GM12878 (cell line): Measurements from ENCODE around the gene HOXD12. TPM values are rescaled to one million over a fixed set of nuclear protein-coding genes. Genes with fewer than 3 reads are reported as not detected.

Source experiments
- ATAC-seq: fragments of 200-7000 bp; cut with Tn5 transposase; 3 replicates; pipeline ENCODE4 v1.9.1; 2020; ENCODE audit warnings: mild to moderate bottlenecking, moderate library complexity
- BruUV-seq: library from RNA; stranded (reverse); fragments of 400-500 nt; replicated peaks from 2 replicates; lab custom pipeline; 2021; lab: Mats Ljungman, UMichigan
- CTCF ChIA-PET: fragments of 300-600 bp; sonication (Branson Sonifier 250); formaldehyde crosslinking; extraction: SDS; loops from one replicate; lab custom pipeline; 2021; ENCODE audit warnings: inconsistent platforms; lab: Yijun Ruan, JAX
- POLR2A ChIA-PET: fragments of 350-600 bp; formaldehyde crosslinking; extraction: SDS; loops from one replicate; lab custom pipeline; 2021; ENCODE audit warnings: inconsistent platforms; lab: Charles Lee
- RAD21 ChIA-PET: fragments of 300-600 bp; sonication (Branson Sonifier 250); formaldehyde crosslinking; loops from one replicate; lab custom pipeline; 2023; ENCODE audit warnings: antibody characterized with exemption; ENCODE audit not compliant: unreplicated experiment; lab: Charles Lee
- SMC1A ChIA-PET: fragments of 300-600 bp; sonication (Branson Sonifier 250); formaldehyde crosslinking; loops from one replicate; lab custom pipeline; 2023; ENCODE audit not compliant: unreplicated experiment, uncharacterized antibody; lab: Charles Lee
- DNase-seq: peaks from one replicate; pipeline ENCODE4 v3.0.0-alpha.2; 2011; ENCODE audit warnings: low read depth, low spot score
- FAIRE-seq: peaks from 3 replicates; lab custom pipeline; 2011; peaks lifted over from hg19 to GRCh38; lab: Jason Lieb, UNC
- H2AFZ ChIP-seq: 2 replicates; pipeline ENCODE4 v1.6.0; 2011; ENCODE audit warnings: low read depth, low read length, control low read depth; ENCODE audit not compliant: control insufficient read depth
- H3K27ac ChIP-seq: 2 replicates; pipeline ENCODE4 v1.5.1; 2011; ENCODE audit warnings: control low read depth; ENCODE audit not compliant: control insufficient read depth, insufficient read depth
- H3K27me3 ChIP-seq, 2 experiments: replicated peaks in 1 of 2; 2 replicates each; pipeline versions ENCODE4 v1.6.0 to v1.6.1; 2011; ENCODE audit warnings: low read length in 1 of 2; ENCODE audit not compliant: control insufficient read depth in 2 of 2, insufficient read depth in 2 of 2
- H3K36me3 ChIP-seq, 2 experiments: 2 replicates each; pipeline ENCODE4 v1.5.1; 2011; ENCODE audit warnings: low read length in 1 of 2; ENCODE audit not compliant: control insufficient read depth in 2 of 2, insufficient read depth in 2 of 2
- H3K4me1 ChIP-seq: 2 replicates; pipeline ENCODE4 v1.6.1; 2011; ENCODE audit warnings: mild to moderate bottlenecking, low read length, moderate library complexity, mixed read lengths; ENCODE audit not compliant: control insufficient read depth, insufficient read depth
- H3K4me2 ChIP-seq: 2 replicates; pipeline ENCODE4 v1.6.0; 2011; ENCODE audit warnings: control low read depth; ENCODE audit not compliant: control insufficient read depth, insufficient read depth
- H3K4me3 ChIP-seq: fragments of 200-600 bp; sonication (generic); 2 replicates; pipeline ENCODE4 v1.5.1; 2016
- H3K79me2 ChIP-seq: 2 replicates; pipeline ENCODE4 v1.6.0; 2011; ENCODE audit warnings: low read length; ENCODE audit not compliant: control insufficient read depth, insufficient read depth
- H3K9ac ChIP-seq: 2 replicates; pipeline ENCODE4 v1.8.0; 2011; ENCODE audit warnings: low read length, control low read depth, mixed read lengths; ENCODE audit not compliant: control insufficient read depth, insufficient read depth
- H3K9me3 ChIP-seq: replicated peaks from 3 replicates; pipeline ENCODE4 v1.5.1; 2011; ENCODE audit warnings: mild to moderate bottlenecking, low read length; ENCODE audit not compliant: control insufficient read depth, insufficient read depth
- H4K20me1 ChIP-seq: 2 replicates; pipeline ENCODE4 v1.6.0; 2011; ENCODE audit not compliant: control insufficient read depth, insufficient read depth
- BCLAF1 ChIP-seq: fragments of 450-650 bp; IDR thresholded peaks from 2 replicates; pipeline ENCODE4 v1.6.1; 2017; ENCODE audit warnings: antibody characterized with exemption, mild to moderate bottlenecking, moderate library complexity
- CBX5 ChIP-seq: sonication (generic); IDR thresholded peaks from 2 replicates; pipeline ENCODE4 v1.6.1; 2016; ENCODE audit warnings: low read depth, moderate library complexity, mild to moderate bottlenecking, inconsistent platforms
- CEBPZ ChIP-seq: fragments of 150-350 bp; IDR thresholded peaks from 2 replicates; pipeline ENCODE4 v1.6.1; 2016; ENCODE audit warnings: low read depth, low read length
- CTCF ChIP-seq, 3 experiments: IDR thresholded peaks in 2 of 3; conservative IDR thresholded peaks in 1 of 3; 2 replicates each; pipeline ENCODE4 v1.5.1; 2011; ENCODE audit warnings: low read depth in 3 of 3, low read length in 3 of 3, mild to moderate bottlenecking in 3 of 3, control low read depth in 2 of 3, moderate library complexity in 2 of 3, inconsistent platforms in 1 of 3, mixed read lengths in 1 of 3; ENCODE audit not compliant: control insufficient read depth in 2 of 3, insufficient read depth in 1 of 3; ENCODE audit errors: extremely low read depth in 1 of 3
- ESRRA ChIP-seq: IDR thresholded peaks from 2 replicates; pipeline ENCODE4 v1.6.1; 2012; ENCODE audit warnings: mild to moderate bottlenecking, low read length, improper control_type of control experiment
- FOXK2 ChIP-seq: fragments of 450-650 bp; IDR thresholded peaks from 2 replicates; pipeline ENCODE4 v1.6.1; 2017; ENCODE audit warnings: mild to moderate bottlenecking, moderate library complexity
- KLF5 ChIP-seq: fragments of 450-650 bp; IDR thresholded peaks from 2 replicates; pipeline ENCODE4 v1.6.1; 2014; ENCODE audit warnings: mild to moderate bottlenecking; ENCODE audit not compliant: partially characterized antibody
- LARP7 ChIP-seq: fragments of 450-650 bp; IDR thresholded peaks from 2 replicates; pipeline ENCODE4 v1.6.1; 2017; ENCODE audit warnings: mild to moderate bottlenecking
- MAX ChIP-seq: IDR thresholded peaks from 2 replicates; pipeline ENCODE4 v1.6.1; 2012; ENCODE audit warnings: low read depth, low read length, improper control_type of control experiment
- MLLT1 ChIP-seq: fragments of 450-650 bp; IDR thresholded peaks from 2 replicates; pipeline ENCODE4 v1.6.1; 2016; ENCODE audit warnings: mild to moderate bottlenecking
- NFYA ChIP-seq: IDR thresholded peaks from 2 replicates; pipeline ENCODE4 v1.6.1; 2011; ENCODE audit warnings: low read depth, mild to moderate bottlenecking, low read length, improper control_type of control experiment, borderline replicate concordance
- RAD21 ChIP-seq: IDR thresholded peaks from 2 replicates; pipeline ENCODE4 v1.6.1; 2011; ENCODE audit warnings: mild to moderate bottlenecking, low read depth, low read length, moderate library complexity; ENCODE audit not compliant: insufficient read depth
- SMARCA5 ChIP-seq: fragments of 450-650 bp; IDR thresholded peaks from 2 replicates; pipeline ENCODE4 v1.6.1; 2017; ENCODE audit warnings: mild to moderate bottlenecking
- STAT1 ChIP-seq: fragments of 450-650 bp; conservative IDR thresholded peaks from 2 replicates; pipeline ENCODE4 v1.6.1; 2014; ENCODE audit warnings: antibody characterized with exemption, mild to moderate bottlenecking
- TCF12 ChIP-seq: IDR thresholded peaks from 2 replicates; pipeline ENCODE4 v1.6.1; 2011; ENCODE audit warnings: low read depth, mild to moderate bottlenecking, low read length
- WGBS: methylation state at CpG from one replicate; pipeline ENCODE4 v1.1.6; 2016; ENCODE audit warnings: low lambda C conversion rate; ENCODE audit not compliant: insufficient replicate concordance, insufficient coverage; ENCODE audit errors: missing lambda C conversion rate; 5-methylcytosine and 5-hydroxymethylcytosine counted together
- in situ Hi-C: fragments of 300-500 bp; cut with MboI; formaldehyde crosslinking; loops from 9 replicates; pipeline ENCODE4 v1.14.3; 2018; ENCODE audit warnings: mixed read lengths
- intact Hi-C: fragments of 100-400 bp; cut with micrococcal nuclease; formaldehyde crosslinking; loops from one replicate; pipeline ENCODE4 v1.14.2; 2022; ENCODE audit not compliant: unreplicated experiment
- polyA plus RNA-seq, 11 experiments: library from polyadenylated mRNA; depleted of rRNA in 4 of 11; unstranded in 6 of 11; stranded (reverse) in 5 of 11; fragments of >200 nt; fragmentation: Nextera tagmentation in 4 of 11; fragmentation: Illumina TruSeq in 1 of 11; extraction: Ambion mirVana in 4 of 11; extraction: Trizol in 1 of 11; gene quantifications; 1 replicate in 1 of 11; 2 replicates in 10 of 11; pipeline versions ENCODE4 v1.2.1 to v1.2.3, GENCODE V29; 2011 to 2016; ENCODE audit warnings: inconsistent platforms in 2 of 11, missing spikeins in 2 of 11, low read depth in 1 of 11
- total RNA-seq, 4 experiments: library from RNA; depleted of rRNA in 3 of 4; stranded (reverse); fragments of >200 nt in 3 of 4; fragmentation: Illumina TruSeq in 1 of 4; extraction: Trizol in 1 of 4; gene quantifications; 2 replicates each; pipeline versions ENCODE4 v1.2.1 to v1.2.3, GENCODE V29; 2013 to 2021

HOXD12 gene
- total and polyA plus RNA-seq, 10 of the 15 experiments (the other 5 are each of a cell fraction or from before 2014, with no cell fraction given), result not detected

GRCh38 chr2:176117823-176118371 lies 18.3 kb downstream of the HOXD12 start:
- SMC1A ChIA-PET, result interaction anchor here (0.6 kb wide), 1 partner anchor 1004 kb away, joined by 3 read pairs; no protein-coding TSS in a partner anchor
- ATAC-seq (no peak), DNase-seq (no peak), FAIRE-seq (no peak)
- intact Hi-C loops (no loop called here), in situ Hi-C loops (no loop called here)
- no peak overlapping the region for H2AFZ ChIP-seq
- H3K9me3 ChIP-seq, result peaks cover 1% of the 10 kb centered on the region; the same call in 1 of the 3 replicates
- H3K4me2 ChIP-seq, result no peak overlapping the region
- no peak overlapping the region for H3K4me3 ChIP-seq
- WGBS, result 46% methylated on average over 11 of the region's 11 CpGs
- no peaks in the 10 kb centered on the region for H3K79me2 ChIP-seq
- CTCF ChIA-PET, result no interaction called here
- H3K36me3 ChIP-seq, result no peaks in the 10 kb centered on the region
- RAD21 ChIA-PET, result no interaction called here
- H4K20me1 ChIP-seq, result no peaks in the 10 kb centered on the region
- H3K9ac ChIP-seq, result no peak overlapping the region
- peaks cover 7 to 45% of the 10 kb centered on the region in 2 experiments for H3K27me3 ChIP-seq
- H3K4me1 ChIP-seq, result no peaks in the 10 kb centered on the region
- BruUV-seq, result no TSS peak
- H3K27ac ChIP-seq, result no peak overlapping the region
- POLR2A ChIA-PET, result no interaction called here
- TF ChIP-seq ESRRA (no peak), STAT1 (no peak), MLLT1 (no peak), CBX5 (no peak), LARP7 (no peak), SMARCA5 (no peak), RAD21 (no peak), KLF5 (no peak), CTCF (IDR thresholded peaks at IDR 0.05 in 2 of 3, conservative IDR thresholded peaks at IDR 0.05 in 1 of 3; ENCODE audit: control insufficient read depth in 2 of 3, extremely low read depth in 1 of 3, insufficient read depth in 1 of 3, low read depth in 3 of 3, low read length in 3 of 3) (no peak), CEBPZ (no peak), MAX (no peak), FOXK2 (no peak), BCLAF1 (no peak), NFYA (no peak), TCF12 (no peak)
